ENCODE results near the gene KLK13.

- TF ChIP-seq CTCF (CRISPR knock-in tag; IDR thresholded peaks at IDR 0.05) (no peak), ZHX1 (CRISPR knock-in tag; IDR thresholded peaks at IDR 0.05; ENCODE audit: low read depth) (no peak), CREB1 (IDR thresholded peaks at IDR 0.05) (no peak), CREB1 (CRISPR knock-in tag; IDR thresholded peaks at IDR 0.05) (no peak), SP4 (CRISPR knock-in tag; IDR thresholded peaks at IDR 0.05) (no peak), MIER2 (CRISPR knock-in tag; IDR thresholded peaks at IDR 0.05) (no peak), NR1H2 (CRISPR knock-in tag; IDR thresholded peaks at IDR 0.05; ENCODE audit: borderline replicate concordance, low read depth) (no peak), TEAD3 (CRISPR knock-in tag; optimal IDR thresholded peaks at IDR 0.05; ENCODE audit: borderline replicate concordance) (no peak), SRF (IDR thresholded peaks at IDR 0.05; ENCODE audit: low read depth, low read length) (no peak)
These were observed 34.1 kb upstream of the KLK13 start for GRCh38 chr19:51099047-51099382.
